GDM1 (cell line): Measurements from ENCODE around the gene PLEKHM2.
"Not testable (repeated sequence)": the region's sequence is repeated elsewhere in the genome, so short reads cannot be mapped to it uniquely, and the experiment has no call there.

Experiments
- DNase-seq: peaks from one replicate; lab custom pipeline; 2025; lab: John Stamatoyannopoulos, UW

The PLEKHM2 gene

DNA sequence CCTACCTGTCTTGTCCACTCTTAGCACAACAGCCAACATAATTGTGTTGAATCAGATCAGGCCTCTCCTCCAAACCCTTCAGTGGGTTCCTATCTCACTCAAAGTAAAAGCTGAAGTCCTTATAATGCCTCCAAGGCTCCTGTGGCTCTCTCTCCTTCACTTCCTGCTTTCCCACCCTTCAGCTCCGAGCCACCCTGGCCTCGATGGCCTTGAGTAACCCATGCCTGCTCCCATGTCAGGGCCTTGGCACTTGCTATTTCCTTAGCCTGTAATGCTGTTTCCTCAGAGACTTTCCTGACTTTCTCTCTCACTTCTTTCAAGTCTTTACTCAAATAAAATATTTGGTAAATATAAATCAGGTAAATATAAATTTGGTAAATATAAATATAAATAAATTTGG lies 8.1 kb upstream of the PLEKHM2 start:
- DNase-seq: no peak

DNA sequence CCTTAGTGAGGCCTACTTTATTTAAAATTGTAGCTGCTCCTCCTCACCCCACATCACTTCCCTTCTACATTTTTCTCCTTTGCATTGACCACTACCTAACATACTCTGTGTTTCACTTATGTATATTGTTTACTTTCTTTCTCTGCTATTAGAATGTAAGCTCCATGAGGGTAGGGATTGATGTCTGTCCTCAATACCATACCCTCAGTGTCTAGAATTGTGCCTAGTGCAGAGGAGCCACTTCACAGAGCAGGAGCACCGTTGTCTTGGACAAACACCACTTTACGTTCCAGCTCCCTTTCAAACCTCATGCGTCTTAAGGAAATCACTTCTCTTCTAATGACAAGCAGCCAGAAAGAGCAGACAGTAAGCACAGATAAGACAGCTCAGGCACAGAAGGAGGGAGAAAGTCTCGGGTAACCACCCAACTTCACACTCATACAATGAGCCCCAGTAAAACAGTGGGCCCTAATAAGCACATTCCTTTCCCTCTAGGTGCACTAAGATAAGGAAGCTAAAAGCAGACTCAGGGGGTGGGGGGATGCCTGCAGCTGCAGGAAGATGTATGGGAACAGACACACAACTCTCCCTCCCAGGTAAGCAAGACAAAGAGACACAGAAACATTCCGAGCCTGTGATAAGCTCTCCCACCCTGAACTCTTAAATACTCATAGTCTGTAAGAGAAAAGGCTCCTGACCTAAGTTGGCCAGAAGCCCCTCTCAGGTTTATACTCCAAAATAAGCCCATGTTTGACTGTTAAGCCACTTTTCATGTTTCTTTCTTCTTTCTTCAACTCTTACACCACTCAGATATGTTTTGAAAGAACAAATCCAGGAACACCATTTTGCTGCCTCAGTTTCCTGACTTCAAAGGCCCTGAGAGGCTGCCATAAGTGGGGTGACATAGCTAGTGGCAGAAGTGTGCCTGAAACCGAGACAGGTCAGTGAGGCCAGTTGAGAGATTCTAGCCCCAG lies 7.1 kb upstream of the PLEKHM2 start:
- no peak for DNase-seq

DNA sequence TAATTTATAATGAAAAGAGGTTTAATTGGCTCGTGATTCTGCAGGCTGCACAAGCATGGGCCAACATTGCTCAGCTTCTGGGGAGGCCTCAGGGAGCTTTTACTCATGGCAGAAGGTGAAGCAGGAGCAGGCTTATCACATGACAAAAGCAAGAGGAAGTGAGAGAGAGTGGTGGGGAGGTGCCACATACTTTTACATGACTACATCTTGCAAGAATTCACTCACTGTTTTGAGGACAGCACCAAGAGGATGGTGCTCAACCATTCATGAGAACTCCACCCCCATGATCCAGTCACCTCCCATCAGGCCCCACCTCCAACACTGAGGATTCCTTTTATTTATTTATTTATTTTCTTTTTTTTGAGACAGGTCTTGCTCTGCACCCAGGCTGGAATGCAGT lies 5.5 kb upstream of the PLEKHM2 start:
- DNase-seq: no peak

DNA sequence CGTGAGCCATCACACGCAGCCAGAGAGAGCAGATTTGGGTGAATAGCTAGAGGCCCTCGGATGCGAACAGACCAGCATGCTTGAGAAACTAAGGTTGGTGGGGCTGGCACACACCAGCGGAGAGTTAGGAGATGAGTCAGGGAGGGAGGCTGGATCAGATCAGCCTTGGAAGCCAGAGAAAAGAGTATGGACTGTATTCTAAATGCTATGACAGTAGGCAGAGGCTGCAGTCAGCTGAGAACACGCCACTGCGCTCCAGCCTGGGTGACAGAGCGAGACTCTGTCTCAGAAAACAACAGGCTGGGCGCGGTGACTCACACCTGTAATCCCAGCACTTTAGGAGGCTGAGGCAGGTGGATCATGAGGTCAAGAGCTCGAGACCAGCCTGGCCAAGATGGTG lies 4.0 kb upstream of the PLEKHM2 start:
- no peak for DNase-seq

DNA sequence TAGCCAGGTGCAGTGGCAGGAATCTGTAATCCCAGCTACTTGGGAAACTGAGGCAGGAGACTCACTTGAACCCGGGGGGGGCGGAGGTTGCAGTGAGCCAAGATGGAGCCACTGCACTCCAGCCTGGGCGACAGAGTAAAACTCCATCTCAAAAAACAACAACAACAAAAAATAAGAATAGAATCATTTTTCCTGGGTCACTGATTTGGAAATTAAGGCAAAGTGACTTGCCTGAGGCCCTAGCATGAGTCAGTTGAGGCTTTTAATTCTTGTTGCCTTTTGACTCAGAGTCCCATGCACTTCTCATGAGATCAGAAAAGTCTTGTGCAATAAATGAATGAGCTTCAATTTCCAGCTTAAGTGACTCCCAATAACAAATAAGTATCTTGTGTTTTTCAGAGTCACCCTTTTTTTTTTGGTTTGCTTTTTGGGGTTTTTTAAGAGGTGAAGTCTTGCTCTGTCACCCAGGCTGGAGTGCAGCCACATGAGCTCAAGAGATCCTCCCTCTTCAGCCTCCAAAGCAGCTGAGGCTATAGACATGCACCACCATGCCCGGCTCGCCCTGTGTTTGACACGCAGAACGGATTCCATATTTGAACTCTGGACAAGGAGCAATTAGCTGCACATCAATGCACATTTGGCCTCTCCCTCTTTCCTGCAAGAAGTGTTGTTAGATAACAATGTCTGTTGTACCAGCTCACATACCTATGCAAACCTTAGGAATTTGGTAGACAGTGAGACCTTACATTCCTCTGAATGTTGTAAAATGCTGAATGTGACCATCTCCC lies 3.4 kb upstream of the PLEKHM2 start:
- no peak for DNase-seq

DNA sequence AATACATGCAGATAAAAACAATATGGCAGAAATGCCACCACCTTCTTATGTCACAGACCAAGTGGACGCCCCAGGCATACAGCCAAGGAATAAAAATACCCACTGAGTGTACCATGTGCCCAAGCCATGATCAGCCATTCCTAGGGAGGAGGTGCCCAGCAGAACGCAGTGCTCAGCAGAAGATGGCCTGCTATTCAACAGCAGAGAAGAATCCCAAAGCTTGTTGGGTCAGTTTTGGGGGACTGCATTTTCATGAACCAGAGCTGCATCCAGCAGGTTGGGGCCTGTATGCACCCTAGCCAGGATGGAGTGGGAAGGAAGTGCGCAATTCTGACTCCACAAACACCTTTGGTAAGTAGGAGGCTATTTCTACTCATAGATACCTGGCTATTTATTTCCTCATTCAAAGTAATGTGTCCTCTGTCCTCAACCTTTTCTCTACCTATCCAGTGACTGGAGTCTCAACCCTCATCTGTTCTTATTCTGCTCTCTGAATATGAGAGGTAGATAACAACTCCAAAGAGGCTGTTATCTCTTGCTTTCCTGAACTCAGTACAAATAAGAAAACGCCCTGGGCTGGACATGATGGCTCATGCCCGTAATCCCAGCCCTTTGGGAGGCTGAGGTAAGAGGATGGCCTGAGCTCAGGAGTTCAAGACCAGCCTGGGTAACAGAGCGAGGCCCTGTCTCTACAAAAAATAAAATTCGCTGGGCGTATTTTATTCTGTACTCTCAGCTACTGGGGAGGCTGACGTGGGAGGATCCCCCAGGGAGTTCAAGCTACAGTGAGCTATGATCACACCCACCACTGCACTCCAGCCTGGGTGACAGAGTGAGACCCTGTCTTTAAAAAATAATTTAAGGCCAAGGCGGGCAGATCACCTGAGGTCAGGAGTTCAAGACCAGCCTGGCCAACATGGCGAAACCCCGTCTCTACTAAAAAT lies 2.5 kb upstream of the PLEKHM2 start:
- DNase-seq: no peak

DNA sequence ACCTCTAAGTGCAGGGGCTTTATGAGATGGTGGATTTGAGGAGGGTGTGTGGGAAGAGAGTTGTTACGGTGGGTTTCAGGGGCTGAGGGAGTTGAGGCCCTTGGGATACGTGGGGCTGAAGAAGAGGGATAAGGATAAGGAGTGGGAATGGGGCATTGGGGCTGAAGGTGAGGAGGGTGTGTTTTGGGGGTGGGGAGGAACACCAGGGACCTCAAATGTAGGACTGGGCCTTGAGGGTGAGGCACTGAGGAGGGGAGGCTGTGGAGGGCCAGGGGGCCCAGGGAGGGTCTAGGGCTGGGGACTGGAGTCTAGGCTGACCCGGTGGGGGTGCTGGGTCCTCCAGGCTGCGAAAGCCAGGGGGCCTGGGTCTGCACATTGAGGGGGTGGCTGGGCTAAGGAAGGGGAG lies 1.2 kb upstream of the PLEKHM2 start:
- DNase-seq: no peak

DNA sequence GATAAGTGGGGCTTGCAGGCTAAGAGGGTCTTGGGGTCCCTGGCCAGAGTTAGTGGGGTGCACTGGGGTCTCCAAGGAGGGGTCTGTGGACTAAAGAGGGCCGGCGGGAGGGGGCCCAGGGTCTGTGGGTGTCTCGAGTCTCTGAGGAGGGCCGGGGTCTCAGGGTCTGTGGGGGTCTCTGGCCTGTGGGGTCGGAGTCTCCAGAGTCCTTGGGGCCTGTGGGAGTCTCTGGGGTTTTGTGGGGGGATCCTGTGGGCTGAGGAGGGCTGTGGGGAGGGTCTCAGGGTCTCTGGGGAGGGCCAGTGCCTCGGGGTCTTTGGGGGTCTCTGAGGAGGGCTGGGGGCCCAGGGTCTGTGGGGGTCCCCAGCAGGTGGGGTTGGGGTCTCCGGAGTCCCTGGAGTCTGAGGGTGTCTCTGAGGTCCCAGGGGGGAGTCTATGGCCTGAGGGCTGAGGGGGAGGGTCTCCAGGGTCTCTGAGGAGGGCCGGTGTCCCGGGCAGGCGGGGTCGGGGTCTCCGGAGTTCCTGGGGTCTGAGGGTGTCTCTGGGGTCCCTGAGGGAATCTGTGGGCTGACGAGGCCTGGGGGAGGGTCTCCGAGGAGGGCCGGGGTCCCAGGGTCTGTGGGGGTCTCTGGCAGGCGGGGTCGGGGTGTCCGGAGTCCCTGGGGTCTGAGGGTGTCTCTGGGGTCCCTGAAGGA lies 628 bp upstream of the PLEKHM2 start:
- DNase-seq: no peak

DNA sequence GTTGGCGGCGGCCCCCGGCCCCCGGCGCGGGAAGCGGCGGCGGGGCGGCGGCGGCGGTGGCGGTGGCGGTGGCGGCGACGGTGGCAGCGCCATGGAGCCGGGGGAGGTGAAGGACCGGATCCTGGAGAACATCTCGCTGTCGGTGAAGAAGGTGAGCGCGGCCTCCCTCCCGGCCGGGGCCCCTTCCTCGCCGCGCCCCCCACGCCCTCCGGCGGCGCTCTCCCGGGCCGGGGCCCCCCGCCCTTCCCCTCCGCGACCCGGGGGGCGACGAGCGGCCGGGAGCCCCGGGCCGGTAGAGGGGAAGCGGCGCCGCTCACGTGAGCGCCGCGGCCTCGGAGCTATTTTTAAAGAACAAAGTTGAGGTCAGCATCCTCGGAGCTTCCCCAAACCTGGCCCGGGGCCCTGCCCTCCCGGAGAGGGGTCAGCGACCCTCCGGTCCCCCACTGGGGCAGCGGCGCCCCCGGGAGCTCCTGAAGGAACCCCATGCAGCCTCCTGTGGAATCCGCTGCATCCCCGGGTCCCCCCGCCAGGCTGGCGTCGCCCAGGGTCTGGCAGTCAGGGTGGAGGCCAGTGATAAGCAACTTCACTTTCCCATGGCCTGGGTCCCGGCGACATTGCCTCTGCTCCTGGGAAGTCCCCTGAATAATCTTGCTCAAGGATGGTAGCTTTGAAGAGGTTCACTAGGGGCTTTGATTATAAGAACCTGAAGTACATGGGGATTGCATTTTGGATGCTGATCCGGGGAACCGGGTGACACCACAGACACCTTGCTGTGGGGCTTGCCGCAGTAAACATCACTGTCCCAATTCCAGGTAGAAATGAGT lies 560 bp downstream of the PLEKHM2 start:
- no peak for DNase-seq

DNA sequence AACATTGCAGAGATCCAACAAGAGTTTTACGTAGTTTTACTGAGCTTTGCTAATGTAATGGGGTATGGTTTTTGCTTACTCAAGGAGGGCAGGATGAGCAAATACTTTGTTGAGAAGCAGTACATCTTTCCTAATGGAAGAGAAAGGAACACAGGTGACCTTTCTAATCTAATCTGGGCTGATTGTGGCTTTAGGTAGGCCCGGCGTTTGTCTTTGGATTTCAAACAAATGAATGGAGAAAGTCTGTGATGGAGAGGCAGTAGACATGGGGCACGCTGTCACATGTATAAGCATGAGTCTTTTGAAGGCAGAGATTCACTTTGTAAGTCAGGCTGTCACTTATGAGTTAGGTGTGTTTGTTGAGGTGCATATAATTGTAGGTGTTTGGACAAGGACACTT lies 1.7 kb downstream of the PLEKHM2 start:
- DNase-seq: no peak

DNA sequence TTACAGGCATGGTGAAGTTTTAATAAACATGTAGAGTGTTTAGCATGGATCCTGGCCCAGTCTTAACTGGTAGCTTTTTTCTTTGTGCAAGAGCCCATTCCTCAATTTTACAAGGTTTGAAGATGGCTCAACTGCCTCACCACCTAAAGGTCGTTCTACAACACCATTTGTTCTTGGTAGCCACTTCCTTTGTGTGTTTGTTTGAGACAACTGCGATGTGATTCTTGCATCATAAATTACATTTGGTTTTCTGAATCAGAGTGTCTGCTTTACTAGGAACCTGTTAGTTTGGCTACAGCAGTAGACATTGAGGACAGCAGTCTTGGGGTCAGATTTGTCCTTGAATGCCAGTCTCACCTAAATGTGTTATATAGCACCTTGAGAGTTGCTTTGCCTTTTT lies 3.3 kb downstream of the PLEKHM2 start:
- DNase-seq: no peak

DNA sequence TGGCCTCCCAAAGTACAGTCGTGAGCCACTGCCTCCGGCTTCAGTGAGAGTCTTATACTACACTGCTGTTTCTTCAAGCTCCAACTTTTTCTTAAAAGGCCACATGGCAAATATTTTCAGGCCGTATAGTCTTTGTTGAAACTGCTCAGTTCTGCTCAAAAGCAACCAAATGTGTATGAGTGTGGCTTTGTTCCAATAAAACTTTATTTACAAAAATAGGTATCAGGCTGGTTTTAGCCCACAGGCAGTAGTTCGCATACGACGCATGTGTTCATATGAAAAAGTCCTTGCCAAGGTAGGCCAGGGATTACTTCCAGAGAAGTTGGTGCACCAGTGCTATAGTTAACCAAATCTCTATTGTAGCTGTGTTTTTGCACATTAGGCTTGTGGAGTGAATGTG lies 6.2 kb downstream of the PLEKHM2 start:
- DNase-seq: no peak

DNA sequence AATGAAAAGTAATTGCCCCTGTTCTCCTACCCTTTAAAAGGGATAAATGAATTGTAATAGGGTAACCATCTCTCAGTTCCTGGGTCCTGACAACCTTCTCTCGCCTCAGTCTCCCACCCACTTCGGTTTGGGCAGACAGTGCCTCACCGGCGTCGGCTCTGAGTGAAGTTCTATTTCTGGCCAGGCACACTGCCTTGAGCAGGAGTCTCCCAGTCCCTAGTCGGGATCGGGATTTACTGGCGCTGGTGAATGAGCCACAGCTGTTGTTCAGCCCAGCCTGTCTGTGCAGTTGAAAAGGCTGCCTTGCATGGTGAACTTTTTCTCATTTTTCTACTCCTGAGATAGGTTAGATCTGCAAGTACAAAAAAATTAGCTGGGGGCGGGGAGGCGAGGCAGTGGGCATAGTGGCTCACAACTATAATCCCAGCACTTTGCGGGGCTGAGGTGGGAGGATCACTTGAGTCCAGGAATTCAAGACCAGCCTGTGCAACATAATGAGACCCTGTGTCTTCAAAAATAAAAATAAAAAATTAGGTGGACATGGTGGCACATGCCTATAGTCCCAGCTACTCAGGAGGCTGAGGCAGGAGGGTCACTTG lies 7.4 kb downstream of the PLEKHM2 start:
- DNase-seq: no peak

DNA sequence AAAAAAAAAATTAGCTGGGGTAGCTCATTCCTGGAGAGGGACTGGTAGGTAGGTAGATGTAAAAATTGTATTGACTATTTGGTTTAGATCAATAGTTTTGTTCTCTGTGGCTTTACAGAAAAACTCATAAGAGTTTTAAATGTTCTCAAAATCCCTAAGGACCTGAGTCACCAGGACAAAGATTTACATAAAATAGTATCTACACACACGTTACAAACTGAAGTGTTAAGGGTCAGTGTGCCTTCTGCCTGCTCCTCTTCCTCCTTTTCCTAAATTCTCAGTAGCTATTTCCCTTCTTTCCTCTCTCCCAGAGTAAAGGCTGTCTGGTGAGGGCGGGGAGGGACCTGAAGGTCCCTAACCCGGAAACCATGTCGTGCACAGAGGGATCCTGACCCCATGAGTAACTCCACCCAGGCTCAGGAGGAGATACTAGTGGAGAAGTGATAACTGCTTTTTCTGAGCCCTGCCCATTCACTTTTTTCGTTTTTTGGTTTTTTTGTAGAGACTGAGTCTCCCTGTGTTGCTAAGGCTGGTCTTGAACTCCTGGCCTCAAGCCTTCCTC lies 8.1 kb downstream of the PLEKHM2 start:
- no peak for DNase-seq

DNA sequence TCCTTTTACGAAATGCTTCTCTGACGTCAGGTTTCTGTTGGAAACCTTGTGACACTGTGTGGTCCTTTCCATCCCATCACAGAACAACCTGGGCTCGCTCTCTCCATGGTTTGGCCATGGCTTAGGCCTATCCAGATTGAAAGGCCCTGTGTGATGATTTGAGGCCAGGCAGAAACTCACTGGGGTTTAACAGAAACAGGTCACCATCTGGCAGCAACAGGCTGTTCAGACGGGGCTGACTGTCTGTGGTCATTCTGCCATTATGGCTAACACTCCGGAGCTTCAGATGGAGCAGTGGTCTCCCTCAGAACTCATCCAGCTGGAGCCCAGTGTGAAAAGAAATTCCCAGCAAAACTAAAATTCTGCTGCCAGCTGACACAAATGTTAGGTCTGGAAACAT lies 9.3 kb downstream of the PLEKHM2 start:
- DNase-seq: no peak

DNA sequence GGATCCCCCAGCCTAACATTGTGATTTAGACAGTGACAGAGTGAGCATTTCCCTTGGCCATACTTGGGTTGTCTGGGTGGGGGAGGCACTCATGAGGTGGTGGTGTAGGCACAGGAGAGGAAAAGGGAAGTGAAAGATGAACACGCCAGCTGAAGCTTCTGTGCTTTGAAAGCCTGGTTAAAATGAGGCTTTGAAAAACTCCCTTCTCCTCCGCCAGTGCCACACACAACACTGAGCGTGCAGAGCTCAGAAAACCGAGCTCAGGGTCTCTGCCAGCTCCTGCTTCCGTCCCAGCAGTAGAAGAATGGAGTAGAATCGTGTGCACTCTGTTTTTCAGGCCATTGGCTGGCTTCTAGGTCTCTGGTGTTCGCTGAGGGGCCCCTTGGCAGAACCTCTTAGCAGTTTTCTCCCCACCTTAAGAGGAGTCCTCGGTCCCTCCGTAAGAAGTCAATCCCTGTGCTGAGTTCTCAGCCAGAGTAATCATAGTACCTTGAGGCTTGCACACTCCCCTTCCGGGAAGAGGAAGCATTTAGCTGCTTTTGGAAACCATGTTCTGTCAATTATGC lies 12.9 kb downstream of the PLEKHM2 start:
- DNase-seq: peak; percentile 42

DNA sequence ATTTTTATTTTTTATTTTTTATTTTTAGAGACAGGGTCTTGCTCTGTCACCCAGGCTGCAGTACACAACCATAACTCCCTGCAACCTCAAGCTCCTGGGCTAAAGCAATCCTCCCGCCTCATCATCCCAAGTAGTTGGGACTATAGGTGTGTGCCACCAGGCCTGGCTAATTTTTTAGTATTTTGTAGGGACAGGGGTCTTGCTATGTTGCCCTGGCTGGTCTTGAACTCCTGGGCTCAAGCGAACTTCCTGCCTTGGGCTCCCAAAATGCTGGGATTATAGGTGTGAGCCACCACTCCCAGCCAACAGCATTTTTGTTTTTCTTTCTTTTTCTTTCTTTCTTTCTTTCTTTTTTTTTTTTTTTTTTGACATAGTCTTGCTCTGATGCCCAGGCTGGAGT lies 14.1 kb downstream of the PLEKHM2 start:
- DNase-seq: no peak

DNA sequence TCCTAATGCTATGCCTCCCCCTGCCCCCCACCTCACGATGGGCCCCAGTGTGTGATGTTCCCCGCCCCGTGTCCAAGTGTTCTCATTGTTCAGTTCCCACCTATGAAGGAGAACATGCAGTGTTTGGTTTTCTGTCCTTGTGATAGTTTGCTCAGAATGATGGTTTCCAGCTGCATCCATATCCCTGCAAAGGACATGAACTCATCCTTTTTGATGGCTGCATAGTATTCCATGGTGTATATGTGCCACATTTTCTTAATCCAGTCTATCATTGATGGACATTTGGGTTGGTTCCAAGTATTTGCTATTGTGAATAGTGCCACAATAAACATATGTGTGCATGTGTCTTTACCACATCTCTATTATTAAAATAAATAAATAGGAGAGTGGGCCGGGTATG lies 15.2 kb downstream of the PLEKHM2 start:
- not testable (repeated sequence) for DNase-seq

DNA sequence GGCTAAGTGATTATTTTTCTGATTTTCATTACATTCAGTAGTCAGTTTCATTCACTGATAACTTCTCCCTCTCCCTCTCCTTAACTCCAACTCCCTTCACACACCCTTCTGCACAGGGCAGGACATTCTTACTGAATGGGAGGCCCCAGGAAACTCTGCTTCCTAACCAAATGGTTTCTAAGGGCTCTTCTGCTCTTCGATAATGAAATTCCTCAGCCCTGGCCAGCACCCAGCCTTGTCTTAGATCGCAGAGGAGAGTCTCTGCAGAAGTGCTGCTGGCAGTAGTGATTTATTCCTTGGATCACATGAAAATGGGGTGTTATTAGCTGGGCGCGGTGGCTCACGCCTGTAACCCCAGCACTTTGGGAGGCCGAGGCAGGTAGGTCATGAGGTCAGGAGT lies 16.4 kb downstream of the PLEKHM2 start:
- no peak for DNase-seq
